ENCODE measurements around the gene PDE7B.

PDE7B gene

GRCh38 chr6:136175873-136176272, 324.4 kb downstream of the PDE7B start:
- POLR2A ChIA-PET, result no interaction called here
- Histone ChIP-seq H3K9me3 (ENCODE audit: control insufficient read depth, insufficient read depth, low read depth, low read length) (no peaks in the 10 kb centered on the region), H3K4me3 (ENCODE audit: low read depth, low read length) (no peak overlapping the region), H3K36me3 (ENCODE audit: control insufficient read depth in 2 of 2, insufficient read depth in 1 of 2, low read length in 2 of 2) (no peaks in the 10 kb centered on the region), H3K4me1 (ENCODE audit: control insufficient read depth, insufficient read depth, low read length) (no peaks in the 10 kb centered on the region), H3K27ac (ENCODE audit: extremely low read depth, low read depth, low read length) (no peak overlapping the region)
- CTCF ChIA-PET, result no interaction called here
- TF ChIP-seq ZNF140 (tag by site-specific recombination; IDR thresholded peaks at IDR 0.05) (no peak), ZBTB21 (tag by site-specific recombination; IDR thresholded peaks at IDR 0.05) (no peak), WT1 (tag by site-specific recombination; IDR thresholded peaks at IDR 0.05) (no peak), ZNF670 (tag by site-specific recombination; IDR thresholded peaks at IDR 0.05; ENCODE audit: low read depth) (no peak), ZFP41 (tag by site-specific recombination; IDR thresholded peaks at IDR 0.05; ENCODE audit: borderline replicate concordance) (no peak), ZNF16 (tag by site-specific recombination; IDR thresholded peaks at IDR 0.05; ENCODE audit: low read depth) (no peak), ZNF501 (tag by site-specific recombination; IDR thresholded peaks at IDR 0.05) (no peak), ZNF174 (tag by site-specific recombination; IDR thresholded peaks at IDR 0.05) (no peak)

GRCh38 chr6:136178749-136179148, 327.2 kb downstream of the PDE7B start:
- no peak overlapping the region for H3K27ac ChIP-seq (ENCODE audit: extremely low read depth, low read depth, low read length)
- TF ChIP-seq MZF1 (tag by site-specific recombination; IDR thresholded peaks at IDR 0.05; ENCODE audit: borderline replicate concordance), result no peak
- 0 out of 2 replicates have a peak, but pooled peaks have one; percentile 22 for TF ChIP-seq SCRT2 (tag by site-specific recombination; IDR thresholded peaks at IDR 0.05)
- H3K4me1 ChIP-seq (ENCODE audit: control insufficient read depth, insufficient read depth, low read length), result no peaks in the 10 kb centered on the region
- H3K4me3 ChIP-seq (ENCODE audit: low read depth, low read length), result no peak overlapping the region
- H3K36me3 ChIP-seq (ENCODE audit: control insufficient read depth in 2 of 2, insufficient read depth in 1 of 2, low read length in 2 of 2), result no peaks in the 10 kb centered on the region
- CTCF ChIA-PET, result interaction anchor here (0.7 kb wide), 1 partner anchor 1697 kb away, joined by 3 read pairs; no protein-coding TSS in a partner anchor
- POLR2A ChIA-PET, result no interaction called here
- H3K9me3 ChIP-seq (ENCODE audit: control insufficient read depth, insufficient read depth, low read depth, low read length), result no peaks in the 10 kb centered on the region

- no peak overlapping the region for H3K4me3 ChIP-seq (ENCODE audit: low read depth, low read length)
- ChIA-PET CTCF (interaction anchor here (1.4 kb wide), 1 partner anchor 46 kb away, joined by 4 read pairs; no protein-coding TSS in a partner anchor), POLR2A (no interaction called here)
- TF ChIP-seq ZNF585B (tag by site-specific recombination; IDR thresholded peaks at IDR 0.05), result no peak
- TF ChIP-seq ZNF114 (tag by site-specific recombination; IDR thresholded peaks at IDR 0.05), result no peak
- no peak for TF ChIP-seq ELK4 (IDR thresholded peaks at IDR 0.05; ENCODE audit: borderline replicate concordance, low read depth, low read length)
- no peak for TF ChIP-seq ZBTB49 (tag by site-specific recombination; IDR thresholded peaks at IDR 0.05; ENCODE audit: low read depth)
- no peak for TF ChIP-seq ZNF777 (tag by site-specific recombination; IDR thresholded peaks at IDR 0.05; ENCODE audit: borderline replicate concordance)
- TF ChIP-seq ZBTB21 (tag by site-specific recombination; IDR thresholded peaks at IDR 0.05), result no peak
- no peak for TF ChIP-seq PRDM6 (tag by site-specific recombination; IDR thresholded peaks at IDR 0.05)
- no peak for TF ChIP-seq ZNF561 (tag by site-specific recombination; IDR thresholded peaks at IDR 0.05; ENCODE audit: borderline replicate concordance)
- TF ChIP-seq ZBTB7A (tag by site-specific recombination; IDR thresholded peaks at IDR 0.05; ENCODE audit: low read depth), result no peak
- no peak for TF ChIP-seq ZBTB10 (tag by site-specific recombination; IDR thresholded peaks at IDR 0.05)
- TF ChIP-seq ZNF391 (tag by site-specific recombination; IDR thresholded peaks at IDR 0.05; ENCODE audit: borderline replicate concordance, low read depth), result no peak
- no peak for TF ChIP-seq ZNF501 (tag by site-specific recombination; IDR thresholded peaks at IDR 0.05)
- TF ChIP-seq ZNF302 (tag by site-specific recombination; IDR thresholded peaks at IDR 0.05; ENCODE audit: low read depth), result no peak
These were observed 329.4 kb downstream of the PDE7B start for GRCh38 chr6:136180704-136181511.

More at GRCh38 chr6:136180704-136181511, 329.4 kb downstream of the PDE7B start:
- Histone ChIP-seq H3K9me3 (ENCODE audit: control insufficient read depth, insufficient read depth, low read depth, low read length) (no peaks in the 10 kb centered on the region), H3K36me3 (ENCODE audit: control insufficient read depth in 2 of 2, insufficient read depth in 1 of 2, low read length in 2 of 2) (no peaks in the 10 kb centered on the region), H3K27ac (ENCODE audit: extremely low read depth, low read depth, low read length) (no peak overlapping the region), H3K4me1 (ENCODE audit: control insufficient read depth, insufficient read depth, low read length) (no peaks in the 10 kb centered on the region)

Data from HEK293 (cell line).